ENCODE results near the gene GBP1. TPM values are rescaled to one million over a fixed set of nuclear protein-coding genes. Genes with fewer than 3 reads are reported as not detected.
"Not testable (repeated sequence)": the region's sequence is repeated elsewhere in the genome, so short reads cannot be mapped to it uniquely, and the experiment has no call there.

The GBP1 gene
- polyA plus RNA-seq, 4 donors = 12.2 to 22.2 (median 20.3) TPM

DNA sequence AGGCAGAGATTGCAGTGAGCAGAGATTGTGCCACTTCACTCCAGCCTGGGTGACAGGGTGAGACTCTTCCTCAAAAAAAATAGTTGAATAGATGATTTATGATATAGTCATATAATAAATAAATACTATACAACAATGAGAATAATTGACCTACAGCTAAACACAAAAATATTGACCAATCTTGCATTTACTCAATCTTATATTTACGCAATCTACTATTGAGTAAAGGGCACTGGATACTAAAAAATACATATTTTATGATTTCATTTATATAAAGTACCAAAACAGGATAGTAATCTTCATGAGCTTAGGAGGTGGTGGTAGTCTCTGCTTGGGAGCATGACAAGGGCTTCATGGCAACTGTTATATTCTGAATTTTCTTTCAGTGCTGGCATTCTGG lies 23.3 kb downstream of the GBP1 start:
- Histone ChIP-seq H3K4me1 (ENCODE audit: control insufficient read depth in 3 of 3, insufficient read depth in 2 of 3, low read depth in 1 of 3, low read length in 2 of 3) (peaks cover 0 to 18% (median 0%) of the 10 kb centered on the region in 3 donors), H3K9me3 (ENCODE audit: control insufficient read depth in 2 of 2, insufficient read depth in 1 of 2, low read depth in 1 of 2, low read length in 1 of 2) (peaks cover 0 to 19% of the 10 kb centered on the region in 2 donors), H3K36me3 (ENCODE audit: control insufficient read depth in 3 of 3, insufficient read depth in 2 of 3, low read depth in 1 of 3, low read length in 3 of 3) (no peaks in the 10 kb centered on the region), H3K27ac (ENCODE audit: low read depth in 1 of 3, low read length in 2 of 3) (no peak overlapping the region), H3K4me3 (ENCODE audit: low read depth in 1 of 3, low read length in 3 of 3) (no peak overlapping the region), H3K27me3 (ENCODE audit: control insufficient read depth in 3 of 3, insufficient read depth in 3 of 3, low read length in 3 of 3) (no peaks in the 10 kb centered on the region)
- DNase-seq = no peak
- WGBS, 3 donors = 98 to 100% (median 100%) methylated on average over 1 of the region's 1 CpG
- FAIRE-seq = no peak

DNA sequence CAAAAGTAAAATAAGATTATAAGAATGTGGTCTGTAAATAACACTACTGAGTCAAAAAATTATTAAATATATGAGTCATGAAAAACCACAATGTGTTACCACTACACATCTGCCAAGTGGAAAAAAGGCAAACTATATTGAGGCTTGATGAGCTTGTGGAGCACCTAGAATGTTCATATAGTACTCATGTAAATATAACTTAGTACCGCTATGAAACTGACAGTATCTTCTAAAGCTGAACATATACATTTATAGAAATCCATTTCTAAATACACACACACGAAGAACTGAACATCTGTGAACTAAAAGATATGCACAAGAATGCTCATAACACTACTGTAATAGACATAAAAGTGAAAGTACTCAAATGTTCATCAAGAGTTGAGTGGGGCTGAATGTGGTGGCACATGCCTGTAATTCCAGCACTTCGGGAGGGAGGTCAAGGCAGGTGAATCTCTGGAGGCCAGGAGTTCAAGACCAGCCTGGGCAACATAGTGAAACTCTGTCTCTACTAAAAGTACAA lies 23.8 kb downstream of the GBP1 start:
- Histone ChIP-seq H3K27ac (ENCODE audit: low read depth in 1 of 3, low read length in 2 of 3) (no peak overlapping the region), H3K4me1 (ENCODE audit: control insufficient read depth in 3 of 3, insufficient read depth in 2 of 3, low read depth in 1 of 3, low read length in 2 of 3) (peaks cover 0 to 18% (median 0%) of the 10 kb centered on the region in 3 donors), H3K36me3 (ENCODE audit: control insufficient read depth in 3 of 3, insufficient read depth in 2 of 3, low read depth in 1 of 3, low read length in 3 of 3) (no peaks in the 10 kb centered on the region), H3K4me3 (ENCODE audit: low read depth in 1 of 3, low read length in 3 of 3) (no peak overlapping the region), H3K9me3 (ENCODE audit: control insufficient read depth in 2 of 2, insufficient read depth in 1 of 2, low read depth in 1 of 2, low read length in 1 of 2) (peaks cover 0 to 19% of the 10 kb centered on the region in 2 donors), H3K27me3 (ENCODE audit: control insufficient read depth in 3 of 3, insufficient read depth in 3 of 3, low read length in 3 of 3) (no peaks in the 10 kb centered on the region)
- WGBS, 3 donors = 68 to 71% (median 71%) methylated on average over 3 of the region's 3 CpGs
- FAIRE-seq = no peak
- DNase-seq = no peak

DNA sequence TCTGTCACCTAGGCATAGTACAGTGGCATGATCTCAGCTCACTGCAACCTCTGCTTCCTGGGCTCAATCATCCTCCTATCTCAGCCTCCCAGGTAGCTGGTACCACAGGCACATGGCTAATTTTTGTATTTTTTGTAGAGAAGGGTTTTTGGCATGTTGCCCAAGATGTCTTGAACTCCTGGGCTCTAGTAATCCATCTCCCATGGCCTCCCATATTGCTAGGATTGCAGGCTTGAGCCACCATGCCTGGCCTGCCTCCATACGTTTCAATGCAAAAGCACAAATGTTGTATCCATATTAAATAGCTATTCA lies 24.7 kb downstream of the GBP1 start:
- no peaks in the 10 kb centered on the region for H3K36me3 ChIP-seq (ENCODE audit: control insufficient read depth in 3 of 3, insufficient read depth in 2 of 3, low read depth in 1 of 3, low read length in 3 of 3)
- 89 to 93% (median 93%) methylated on average over 1 of the region's 1 CpG for WGBS, 3 donors
- H3K4me3 ChIP-seq (ENCODE audit: low read depth in 1 of 3, low read length in 3 of 3) = no peak overlapping the region
- no peak overlapping the region for H3K27ac ChIP-seq (ENCODE audit: low read depth in 1 of 3, low read length in 2 of 3)
- H3K27me3 ChIP-seq (ENCODE audit: control insufficient read depth in 3 of 3, insufficient read depth in 3 of 3, low read length in 3 of 3) = no peaks in the 10 kb centered on the region
- H3K9me3 ChIP-seq (ENCODE audit: control insufficient read depth in 2 of 2, insufficient read depth in 1 of 2, low read depth in 1 of 2, low read length in 1 of 2) = peaks cover 0 to 19% of the 10 kb centered on the region in 2 donors
- DNase-seq (no peak), FAIRE-seq (no peak)
- peaks cover 0 to 16% (median 0%) of the 10 kb centered on the region in 3 donors for H3K4me1 ChIP-seq (ENCODE audit: control insufficient read depth in 3 of 3, insufficient read depth in 2 of 3, low read depth in 1 of 3, low read length in 2 of 3)

DNA sequence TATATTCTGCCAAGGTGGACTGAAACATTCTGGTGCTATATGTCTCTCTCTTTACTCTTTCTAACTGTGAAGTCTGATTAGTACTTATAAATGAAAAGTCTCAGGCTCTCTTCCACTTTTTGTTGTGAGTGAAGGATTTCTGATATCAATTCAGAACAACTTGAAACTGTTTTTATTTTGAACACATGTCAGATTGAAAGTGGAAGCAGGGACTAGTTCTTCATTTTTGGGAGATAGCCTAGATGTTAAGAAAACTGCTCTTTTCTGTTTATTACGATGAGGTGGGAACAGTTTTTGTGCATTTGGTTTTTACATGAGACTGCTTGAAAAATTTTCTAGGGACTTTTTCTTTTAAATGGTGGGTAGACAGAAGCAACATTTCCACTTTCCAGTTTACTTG lies 27.8 kb downstream of the GBP1 start:
- H3K9me3 ChIP-seq (ENCODE audit: control insufficient read depth in 2 of 2, insufficient read depth in 1 of 2, low read depth in 1 of 2, low read length in 1 of 2) = peaks cover 0 to 7% of the 10 kb centered on the region in 2 donors
- no peaks in the 10 kb centered on the region for H3K27me3 ChIP-seq (ENCODE audit: control insufficient read depth in 3 of 3, insufficient read depth in 3 of 3, low read length in 3 of 3)
- WGBS, 3 donors = 63 to 81% (median 76%) methylated on average over 1 of the region's 1 CpG
- no peaks in the 10 kb centered on the region for H3K36me3 ChIP-seq (ENCODE audit: control insufficient read depth in 3 of 3, insufficient read depth in 2 of 3, low read depth in 1 of 3, low read length in 3 of 3)
- no peak overlapping the region for H3K4me3 ChIP-seq (ENCODE audit: low read depth in 1 of 3, low read length in 3 of 3)
- H3K27ac ChIP-seq (ENCODE audit: low read depth in 1 of 3, low read length in 2 of 3) = no peak overlapping the region
- H3K4me1 ChIP-seq (ENCODE audit: control insufficient read depth in 3 of 3, insufficient read depth in 2 of 3, low read depth in 1 of 3, low read length in 2 of 3) = peaks cover 0 to 8% (median 0%) of the 10 kb centered on the region in 3 donors
- DNase-seq (no peak), FAIRE-seq (no peak)

- 29 to 77% (median 62%) methylated on average over 1 of the region's 1 CpG for WGBS, 3 donors
- peak; percentile 57 to 77 for DNase-seq
- Histone ChIP-seq H3K36me3 (ENCODE audit: control insufficient read depth in 3 of 3, insufficient read depth in 2 of 3, low read depth in 1 of 3, low read length in 3 of 3) (no peaks in the 10 kb centered on the region), H3K27ac (ENCODE audit: low read depth in 1 of 3, low read length in 2 of 3) (peak overlapping the region in 1 of 3 donors; percentile 63), H3K27me3 (ENCODE audit: control insufficient read depth in 3 of 3, insufficient read depth in 3 of 3, low read length in 3 of 3) (no peaks in the 10 kb centered on the region), H3K4me3 (ENCODE audit: low read depth in 1 of 3, low read length in 3 of 3) (no peak overlapping the region), H3K9me3 (ENCODE audit: control insufficient read depth in 2 of 2, insufficient read depth in 1 of 2, low read depth in 1 of 2, low read length in 1 of 2) (peaks cover 0 to 7% of the 10 kb centered on the region in 2 donors), H3K4me1 (ENCODE audit: control insufficient read depth in 3 of 3, insufficient read depth in 2 of 3, low read depth in 1 of 3, low read length in 2 of 3) (peaks cover 0 to 8% (median 0%) of the 10 kb centered on the region in 3 donors)
- no peak for FAIRE-seq
Observed at GRCh38 chr1:89035080-89035479, 29.9 kb downstream of the GBP1 start.

DNA sequence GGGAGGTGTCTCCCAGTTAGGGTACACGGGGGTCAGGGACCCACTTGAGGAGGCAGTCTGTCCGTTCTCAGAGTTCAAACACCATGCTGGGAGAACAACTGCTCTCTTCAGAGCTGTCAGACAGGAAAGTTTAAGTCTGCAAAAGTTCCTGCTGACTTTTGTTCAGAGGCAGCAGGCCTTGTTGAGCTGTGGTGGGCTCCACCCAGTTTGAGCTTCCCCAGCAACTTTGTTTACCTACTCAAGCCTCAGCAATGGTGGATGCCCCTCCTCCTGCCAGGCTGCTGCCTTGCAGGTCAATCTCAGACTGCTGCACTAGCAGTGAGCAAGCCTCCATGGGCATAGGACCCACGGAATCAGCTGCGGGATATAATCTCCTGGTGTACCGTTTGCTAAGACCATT lies 31.0 kb downstream of the GBP1 start:
- FAIRE-seq; H3K27me3 ChIP-seq (ENCODE audit: control insufficient read depth in 3 of 3, insufficient read depth in 3 of 3, low read length in 3 of 3); H3K9me3 ChIP-seq (ENCODE audit: control insufficient read depth in 2 of 2, insufficient read depth in 1 of 2, low read depth in 1 of 2, low read length in 1 of 2); H3K36me3 ChIP-seq (ENCODE audit: control insufficient read depth in 3 of 3, insufficient read depth in 2 of 3, low read depth in 1 of 3, low read length in 3 of 3); H3K4me3 ChIP-seq (ENCODE audit: low read depth in 1 of 3, low read length in 3 of 3); DNase-seq; H3K4me1 ChIP-seq (ENCODE audit: control insufficient read depth in 3 of 3, insufficient read depth in 2 of 3, low read depth in 1 of 3, low read length in 2 of 3); H3K27ac ChIP-seq (ENCODE audit: low read depth in 1 of 3, low read length in 2 of 3): not testable (repeated sequence)
- 87 to 95% (median 95%) methylated on average over 5 of the region's 5 CpGs for WGBS, 3 donors

DNA sequence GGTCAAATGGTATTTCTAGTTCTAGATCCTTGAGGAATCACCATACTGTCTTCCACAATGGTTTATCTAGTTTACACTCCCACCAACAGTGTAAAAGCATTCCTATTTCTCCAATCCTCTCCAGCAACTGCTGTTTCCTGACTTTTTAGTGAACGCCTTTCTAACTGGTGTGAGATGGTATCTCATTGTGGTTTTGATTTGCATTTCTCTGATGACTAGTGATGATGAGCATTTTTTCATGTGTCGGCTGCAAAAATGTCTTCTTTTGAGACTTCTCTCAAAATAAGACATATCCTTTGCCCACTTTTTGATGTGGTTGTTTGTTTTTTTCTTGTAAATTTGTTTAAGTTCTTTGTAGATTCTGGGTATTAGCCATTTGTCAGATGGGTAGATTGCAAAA lies 36.0 kb downstream of the GBP1 start:
- H3K9me3 ChIP-seq (ENCODE audit: control insufficient read depth in 2 of 2, insufficient read depth in 1 of 2, low read depth in 1 of 2, low read length in 1 of 2); H3K36me3 ChIP-seq (ENCODE audit: control insufficient read depth in 3 of 3, insufficient read depth in 2 of 3, low read depth in 1 of 3, low read length in 3 of 3); H3K4me3 ChIP-seq (ENCODE audit: low read depth in 1 of 3, low read length in 3 of 3); H3K27me3 ChIP-seq (ENCODE audit: control insufficient read depth in 3 of 3, insufficient read depth in 3 of 3, low read length in 3 of 3); H3K27ac ChIP-seq (ENCODE audit: low read depth in 1 of 3, low read length in 2 of 3); DNase-seq; H3K4me1 ChIP-seq (ENCODE audit: control insufficient read depth in 3 of 3, insufficient read depth in 2 of 3, low read depth in 1 of 3, low read length in 2 of 3); FAIRE-seq: not testable (repeated sequence)
- WGBS, 3 donors = 69 to 83% (median 81%) methylated on average over 2 of the region's 2 CpGs

GRCh38 chr1:89025928-89026327 lies 39.1 kb downstream of the GBP1 start:
- 91 to 93% (median 92%) methylated on average over 3 of the region's 3 CpGs for WGBS, 3 donors
- no peak overlapping the region for H3K4me3 ChIP-seq (ENCODE audit: low read depth in 1 of 3, low read length in 3 of 3)
- H3K27ac ChIP-seq (ENCODE audit: low read depth in 1 of 3, low read length in 2 of 3) = no peak overlapping the region
- DNase-seq (no peak), FAIRE-seq (no peak)
- H3K36me3 ChIP-seq (ENCODE audit: control insufficient read depth in 3 of 3, insufficient read depth in 2 of 3, low read depth in 1 of 3, low read length in 3 of 3) = no peaks in the 10 kb centered on the region
- H3K4me1 ChIP-seq (ENCODE audit: control insufficient read depth in 3 of 3, insufficient read depth in 2 of 3, low read depth in 1 of 3, low read length in 2 of 3) = peaks cover 1 to 9% (median 3%) of the 10 kb centered on the region in 3 donors
- no peaks in the 10 kb centered on the region for H3K9me3 ChIP-seq (ENCODE audit: control insufficient read depth in 2 of 2, insufficient read depth in 1 of 2, low read depth in 1 of 2, low read length in 1 of 2)
- no peaks in the 10 kb centered on the region for H3K27me3 ChIP-seq (ENCODE audit: control insufficient read depth in 3 of 3, insufficient read depth in 3 of 3, low read length in 3 of 3)

DNA sequence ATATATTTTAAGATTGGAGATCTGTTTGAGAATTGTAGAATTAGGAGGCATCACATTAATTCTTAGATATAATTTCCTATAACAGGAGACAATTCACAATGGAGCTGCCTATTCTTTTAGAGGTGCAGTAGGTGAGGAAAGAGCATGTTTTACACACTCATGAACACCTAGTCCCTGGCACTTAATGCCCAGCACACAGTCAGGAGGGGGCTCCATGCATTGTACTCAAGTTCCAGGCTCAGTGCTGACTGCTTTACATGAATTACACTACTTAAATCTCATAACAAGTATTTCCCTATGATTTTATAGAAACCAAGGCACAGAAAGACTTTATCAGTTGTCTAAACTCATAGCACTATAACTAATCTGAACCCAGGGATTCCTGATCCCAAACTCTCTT lies 42.0 kb downstream of the GBP1 start:
- no peak overlapping the region for H3K4me3 ChIP-seq (ENCODE audit: low read depth in 1 of 3, low read length in 3 of 3)
- H3K36me3 ChIP-seq (ENCODE audit: control insufficient read depth in 3 of 3, insufficient read depth in 2 of 3, low read depth in 1 of 3, low read length in 3 of 3) = peaks cover 2 to 14% (median 7%) of the 10 kb centered on the region in 3 donors
- FAIRE-seq = no peak
- H3K27me3 ChIP-seq (ENCODE audit: control insufficient read depth in 3 of 3, insufficient read depth in 3 of 3, low read length in 3 of 3) = no peaks in the 10 kb centered on the region
- H3K9me3 ChIP-seq (ENCODE audit: control insufficient read depth in 2 of 2, insufficient read depth in 1 of 2, low read depth in 1 of 2, low read length in 1 of 2) = no peaks in the 10 kb centered on the region
- DNase-seq = no peak
- peak overlapping the region; percentile 93 to 95 (median 94) for H3K27ac ChIP-seq (ENCODE audit: low read depth in 1 of 3, low read length in 2 of 3)
- peaks cover 6 to 24% (median 10%) of the 10 kb centered on the region in 3 donors for H3K4me1 ChIP-seq (ENCODE audit: control insufficient read depth in 3 of 3, insufficient read depth in 2 of 3, low read depth in 1 of 3, low read length in 2 of 3)
